SHP77 treated with DMSO at 0.1 percent for 48 hours (cell line): ENCODE measurements around the gene UBAC1.

Experiments used
- DNase-seq: peaks from one replicate; lab custom pipeline; 2025; lab: John Stamatoyannopoulos, UW

The UBAC1 gene

DNA sequence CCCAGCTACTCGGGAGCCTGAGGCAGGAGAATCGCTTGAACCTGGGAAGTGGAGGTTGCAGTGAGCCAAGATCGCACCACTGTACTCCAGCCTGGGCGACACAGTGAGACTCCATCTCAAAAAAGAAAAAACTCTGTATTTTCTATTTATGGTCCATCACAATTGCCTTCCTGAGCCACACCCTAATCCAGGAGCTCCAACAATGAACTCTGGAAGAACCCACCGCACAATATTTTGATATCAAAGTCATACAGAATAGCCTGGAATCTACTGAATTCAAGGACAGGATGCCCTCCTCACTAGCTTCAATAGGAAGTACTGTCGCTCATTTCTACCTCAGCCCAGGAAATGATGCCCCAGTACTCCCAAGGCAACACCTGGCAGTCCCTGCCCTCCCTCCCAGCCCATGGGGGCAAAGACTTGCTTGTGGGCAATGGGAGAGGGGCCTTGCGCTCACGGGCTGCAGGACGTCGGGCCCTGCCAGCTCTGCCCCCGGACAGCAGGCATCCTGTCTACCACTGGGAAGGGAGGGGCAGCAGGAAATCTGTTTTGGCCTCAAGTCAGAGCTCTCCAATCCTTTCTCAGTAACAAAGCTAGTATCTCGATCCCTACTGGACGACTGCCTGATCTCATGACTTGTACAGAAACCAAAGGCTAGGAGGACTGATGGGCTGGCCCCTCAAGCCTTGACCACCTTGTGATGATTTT is 19.7 kb downstream of the UBAC1 start:
- DNase-seq: no peak

DNA sequence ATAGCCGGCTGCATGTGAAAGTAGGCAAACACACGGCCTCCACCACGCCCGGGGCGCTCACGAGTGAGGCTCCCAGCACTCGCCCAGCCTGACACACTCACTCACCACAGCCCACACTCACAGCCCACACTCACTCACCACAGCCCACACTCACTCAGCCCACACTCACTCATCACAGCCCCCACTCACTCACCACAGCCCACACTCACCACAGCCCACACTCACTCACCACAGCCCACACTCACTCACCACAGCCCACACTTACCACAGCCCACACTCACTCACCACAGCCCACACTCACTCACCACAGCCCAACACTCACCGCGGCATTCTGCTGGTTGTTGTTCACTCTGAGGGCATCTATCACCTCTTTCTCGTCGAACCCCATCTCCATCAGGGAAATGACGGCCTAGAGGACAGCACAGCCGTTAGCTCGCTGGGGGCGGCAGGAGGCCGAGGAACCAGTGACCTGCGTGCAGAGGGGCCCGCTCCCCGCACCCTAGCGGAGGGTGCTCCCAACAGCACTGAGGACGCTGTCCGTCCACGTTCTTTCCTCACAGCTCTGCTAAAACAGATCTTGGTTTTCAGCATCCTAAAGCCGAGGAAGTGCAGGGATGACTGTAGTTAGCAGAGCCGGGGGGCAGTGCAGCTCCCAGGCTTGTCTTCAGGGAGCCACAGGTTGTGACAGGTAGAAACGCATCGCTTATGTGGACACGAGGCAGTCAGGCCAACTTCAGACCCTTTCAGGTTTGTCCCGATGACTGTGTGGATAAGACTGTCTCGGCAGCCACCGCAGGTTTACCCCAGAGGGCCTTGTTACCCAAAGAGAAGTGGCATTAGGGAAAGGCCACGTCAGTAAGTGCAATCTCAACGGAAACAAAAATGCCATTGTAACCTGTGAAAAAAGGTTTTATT is 21.6 kb downstream of the UBAC1 start:
- DNase-seq: no peak

DNA sequence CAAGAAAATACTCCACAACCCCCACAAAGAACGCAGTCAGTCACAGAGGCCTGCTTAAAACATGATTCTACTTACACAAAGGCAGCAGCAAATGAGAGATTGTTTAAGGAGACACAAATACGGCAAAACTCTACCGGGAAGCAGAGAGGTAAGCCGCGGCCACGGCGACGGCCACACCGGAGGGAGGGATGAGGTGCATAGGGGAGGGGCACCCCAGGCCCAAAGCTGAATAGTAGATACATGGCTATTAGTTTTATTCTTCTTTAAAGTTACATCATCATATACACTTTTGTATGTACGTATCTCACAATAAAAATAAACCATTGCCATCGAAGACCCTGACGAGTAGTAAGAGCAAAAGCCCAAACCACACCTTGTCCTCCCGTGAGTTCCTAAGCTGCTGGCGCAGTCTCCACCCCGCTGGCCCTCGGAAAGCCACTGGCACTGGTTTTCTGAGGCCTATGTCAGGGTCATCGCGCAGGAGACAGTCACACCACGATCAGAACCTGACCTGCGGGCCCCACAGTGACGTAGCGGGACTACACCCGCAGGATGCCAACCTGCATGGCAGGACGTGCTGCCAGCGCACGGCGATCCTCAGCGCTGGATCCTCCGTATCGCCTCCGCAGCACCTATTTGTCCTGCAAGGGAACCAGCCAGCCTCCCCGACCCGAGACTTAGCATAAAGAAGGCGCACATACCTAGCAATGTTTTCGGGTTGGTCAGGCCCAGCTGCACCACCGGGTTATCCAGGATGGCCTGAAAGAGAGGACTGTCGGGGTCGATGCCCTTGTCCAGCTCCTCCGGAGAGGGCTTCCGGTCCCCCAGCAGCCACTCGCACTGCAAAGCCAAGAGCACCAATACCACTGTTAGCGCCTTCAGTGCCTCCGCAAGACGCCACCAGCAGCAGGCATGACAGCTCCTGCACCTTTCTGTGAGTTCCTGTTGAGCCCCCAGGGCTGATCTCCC is 23.4 kb downstream of the UBAC1 start:
- no peak for DNase-seq

DNA sequence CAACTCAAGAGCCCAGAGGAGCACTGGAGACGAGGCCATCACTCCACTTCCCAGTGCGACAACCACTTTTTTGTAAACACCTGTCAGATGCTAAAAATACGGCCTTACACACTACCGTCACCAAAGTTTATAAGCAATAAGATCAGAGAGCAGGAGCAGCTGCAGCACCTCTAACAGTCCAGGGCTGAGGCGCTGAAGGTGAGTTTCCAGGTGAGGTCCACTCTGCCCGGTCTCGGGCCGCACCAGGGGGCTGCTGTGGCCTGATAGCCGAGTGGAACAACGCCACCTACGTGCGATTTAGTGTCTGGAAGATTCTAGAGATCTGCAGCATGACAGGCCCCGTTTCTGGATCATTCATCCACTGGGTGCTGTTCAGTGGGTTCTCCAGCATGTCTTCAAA is 28.1 kb downstream of the UBAC1 start:
- no peak for DNase-seq

DNA sequence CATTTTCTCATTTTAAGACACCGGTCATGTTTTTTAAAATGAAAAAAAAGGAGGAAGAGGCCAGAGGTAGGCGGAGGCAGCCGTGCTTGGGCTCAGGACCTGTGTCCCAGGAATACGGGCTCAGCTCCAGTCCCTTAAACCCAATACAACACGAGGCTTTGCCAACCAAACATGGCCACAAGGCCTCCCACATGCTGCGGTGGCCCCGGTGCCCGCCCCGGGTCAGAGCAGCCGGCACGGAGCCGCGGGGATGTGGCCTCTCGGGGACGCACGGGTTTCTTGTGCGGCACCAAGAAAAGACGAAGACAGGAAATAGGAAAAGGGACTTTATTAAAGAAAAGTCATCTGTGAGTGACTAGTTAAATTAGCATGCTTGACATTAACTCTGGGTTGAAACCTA is 28.5 kb downstream of the UBAC1 start:
- no peak for DNase-seq

DNA sequence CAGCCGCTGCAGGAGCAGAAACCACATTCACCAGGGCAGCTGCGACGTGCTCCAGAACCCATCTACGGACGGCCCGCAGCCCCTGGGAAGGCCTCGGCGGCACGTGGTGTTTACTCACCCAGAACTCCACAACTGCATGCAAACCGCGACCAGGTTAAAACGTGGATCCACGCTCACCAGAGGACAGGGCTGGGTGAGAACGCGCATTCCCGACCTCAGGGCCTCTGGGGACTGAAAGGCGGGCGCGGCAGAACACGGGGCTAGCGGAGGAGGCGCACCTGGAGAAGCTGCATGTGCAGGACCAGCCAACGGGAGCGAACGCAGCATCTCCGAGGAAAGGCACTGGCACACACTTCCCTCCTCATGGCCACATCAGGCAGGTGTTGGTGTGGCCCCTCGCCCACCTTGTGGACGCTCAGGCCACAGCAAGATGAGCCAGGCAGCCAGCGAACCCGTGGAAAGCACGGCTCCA is 29.8 kb downstream of the UBAC1 start:
- DNase-seq: no peak

DNA sequence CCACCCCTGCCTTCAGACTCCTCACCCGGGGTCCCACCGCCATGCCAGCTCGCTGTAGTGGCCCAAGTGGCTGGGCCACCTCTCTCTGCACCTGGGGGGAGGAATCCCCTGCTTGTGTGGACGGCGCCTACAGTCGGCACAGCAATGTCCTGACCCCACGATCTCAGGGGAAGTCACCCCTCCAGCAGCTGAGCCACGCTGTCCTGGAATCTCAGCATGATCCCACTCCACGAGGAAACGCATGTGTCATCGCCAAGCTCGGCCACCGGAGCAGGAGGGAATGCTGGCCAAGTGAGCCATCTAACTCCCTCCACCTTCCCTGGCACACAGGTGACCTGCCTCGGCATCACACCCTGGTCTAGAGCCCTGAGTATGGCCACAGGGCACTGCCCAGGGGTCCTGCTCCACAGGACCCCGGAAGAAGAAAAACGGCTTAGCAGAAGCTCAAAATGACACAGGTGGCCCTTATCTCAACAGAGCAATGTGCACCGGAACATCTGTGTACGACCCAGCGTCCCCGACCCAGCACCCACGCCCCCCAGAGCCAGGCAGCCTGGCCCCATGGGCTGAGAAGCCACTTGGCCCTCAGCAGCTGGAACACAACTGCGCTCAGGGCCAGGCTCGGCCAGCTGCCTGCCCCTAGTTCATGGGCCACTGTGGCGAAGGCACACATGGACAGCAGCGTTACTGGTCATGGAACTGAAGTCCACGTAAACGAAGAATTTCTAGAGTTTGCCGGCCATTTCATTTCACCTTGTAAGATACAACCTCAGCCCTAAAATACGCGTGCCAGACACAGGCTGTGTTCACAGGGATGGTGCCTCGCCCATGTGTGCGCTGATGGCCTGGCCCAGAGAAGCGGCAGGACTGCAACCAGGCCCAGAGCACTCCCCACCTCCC is 30.5 kb downstream of the UBAC1 start:
- DNase-seq: no peak

DNA sequence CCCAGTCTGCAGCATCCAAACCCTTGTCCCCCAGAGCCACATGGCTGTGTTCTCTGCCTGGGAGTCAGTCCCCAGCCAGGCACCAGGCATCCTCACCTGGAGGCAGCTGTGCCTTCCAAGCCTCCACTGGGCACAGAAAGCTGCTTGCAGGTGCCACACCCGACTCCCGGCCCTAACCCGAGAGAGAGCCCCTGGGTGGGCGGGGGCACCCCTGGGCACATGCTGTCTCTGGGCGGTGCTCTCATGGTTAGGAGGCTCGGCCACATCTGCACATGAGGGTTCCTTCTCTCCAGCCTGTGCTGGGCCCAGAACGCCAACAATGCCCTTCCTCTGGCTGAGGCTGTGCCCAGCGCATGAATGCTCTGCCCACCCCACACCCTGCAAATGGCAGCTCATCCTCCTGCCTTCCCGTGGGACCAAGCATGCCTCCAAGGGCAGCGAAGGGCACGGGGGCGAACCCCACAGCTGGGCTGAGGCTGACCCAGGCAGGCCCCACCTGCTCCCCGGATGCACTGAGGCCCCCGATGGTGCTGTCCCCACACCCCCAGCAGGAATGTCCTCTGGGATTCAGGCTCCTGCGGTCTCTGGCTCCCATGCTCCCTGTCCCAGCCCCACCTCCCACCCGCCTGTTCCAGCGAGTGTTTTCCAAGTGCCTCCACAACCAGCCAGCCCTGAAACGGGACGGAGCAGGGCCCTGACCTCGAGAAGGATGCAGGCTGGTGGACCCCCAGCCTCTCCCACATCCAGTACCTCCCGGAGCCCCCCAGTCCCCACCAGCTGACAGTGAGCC is 31.3 kb downstream of the UBAC1 start:
- no peak for DNase-seq

DNA sequence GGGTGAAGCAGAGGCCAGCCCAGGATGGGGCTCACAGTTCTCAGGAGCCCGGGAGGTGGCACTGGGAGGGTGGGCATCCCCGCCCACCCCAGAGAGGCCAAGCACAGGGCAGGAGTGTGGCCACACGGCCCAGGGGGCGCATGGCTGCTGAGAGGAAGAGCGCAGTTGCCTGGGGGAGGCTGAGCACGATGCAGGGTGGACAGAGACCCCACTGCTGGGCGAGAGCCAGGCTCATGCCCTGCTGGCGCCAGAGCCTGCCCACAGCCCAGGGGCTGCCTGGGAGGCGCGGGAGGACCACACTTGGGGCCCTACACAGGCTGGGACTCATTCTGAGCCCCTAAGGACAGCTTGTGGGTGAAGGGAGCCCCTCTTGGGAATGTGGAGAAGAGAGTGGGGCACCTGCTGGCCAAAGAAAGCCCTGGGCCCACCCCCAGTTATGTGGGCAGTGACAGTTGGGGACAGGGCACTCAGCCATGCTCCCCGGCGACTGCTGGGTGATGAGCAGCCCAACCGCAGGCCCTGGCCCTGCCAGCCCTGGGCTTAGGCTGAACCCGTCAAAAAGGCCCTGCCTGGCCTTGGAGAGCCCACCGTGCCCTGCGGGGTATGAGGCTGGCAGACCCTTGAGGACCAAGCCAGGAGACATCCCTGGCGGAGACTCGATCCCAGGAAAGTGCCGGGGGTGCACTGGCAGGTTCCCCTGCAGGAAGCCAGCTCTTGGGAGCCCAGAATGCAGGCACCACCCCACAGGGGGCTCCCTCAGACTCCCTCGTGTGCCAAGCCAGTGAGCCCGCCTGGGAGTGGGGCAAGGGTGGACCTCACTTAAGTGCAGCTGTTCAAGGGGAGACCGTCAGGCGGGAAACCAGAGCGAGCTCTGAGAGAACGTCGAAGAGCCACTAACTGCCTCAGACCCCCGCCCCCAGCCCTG is 32.2 kb downstream of the UBAC1 start:
- DNase-seq: no peak

DNA sequence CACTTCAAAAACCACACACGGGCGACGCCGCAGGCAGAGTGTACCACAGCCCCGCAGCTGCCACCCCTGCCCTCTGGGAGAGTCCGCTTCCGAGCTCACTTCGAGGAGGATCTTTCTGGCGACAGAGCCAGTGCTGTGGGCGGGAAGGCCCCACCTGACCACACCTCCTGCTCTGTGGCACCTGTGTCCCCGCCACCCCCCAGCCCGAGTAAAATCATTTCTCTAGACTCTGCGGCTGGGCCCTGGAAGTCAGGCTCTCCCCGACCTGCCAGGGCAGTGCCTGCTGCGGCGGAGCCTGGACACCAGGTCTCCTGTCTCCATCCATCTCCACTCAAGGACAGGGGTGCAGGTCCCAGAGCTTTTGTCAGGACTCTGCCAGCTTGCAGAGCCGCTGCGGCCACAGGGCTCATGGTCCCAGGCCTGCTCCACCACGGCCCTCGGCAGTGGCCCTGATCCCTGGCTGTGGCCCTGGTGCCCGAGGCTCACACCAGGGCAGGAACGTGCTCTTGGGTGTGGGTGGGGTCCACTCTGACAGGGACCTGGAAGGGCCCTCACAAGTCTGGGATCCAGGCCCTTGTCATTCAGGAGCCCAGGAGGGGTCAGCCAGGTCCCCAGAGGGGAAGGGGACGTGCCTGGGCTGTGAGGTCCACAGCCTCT is 33.0 kb downstream of the UBAC1 start:
- no peak for DNase-seq

DNA sequence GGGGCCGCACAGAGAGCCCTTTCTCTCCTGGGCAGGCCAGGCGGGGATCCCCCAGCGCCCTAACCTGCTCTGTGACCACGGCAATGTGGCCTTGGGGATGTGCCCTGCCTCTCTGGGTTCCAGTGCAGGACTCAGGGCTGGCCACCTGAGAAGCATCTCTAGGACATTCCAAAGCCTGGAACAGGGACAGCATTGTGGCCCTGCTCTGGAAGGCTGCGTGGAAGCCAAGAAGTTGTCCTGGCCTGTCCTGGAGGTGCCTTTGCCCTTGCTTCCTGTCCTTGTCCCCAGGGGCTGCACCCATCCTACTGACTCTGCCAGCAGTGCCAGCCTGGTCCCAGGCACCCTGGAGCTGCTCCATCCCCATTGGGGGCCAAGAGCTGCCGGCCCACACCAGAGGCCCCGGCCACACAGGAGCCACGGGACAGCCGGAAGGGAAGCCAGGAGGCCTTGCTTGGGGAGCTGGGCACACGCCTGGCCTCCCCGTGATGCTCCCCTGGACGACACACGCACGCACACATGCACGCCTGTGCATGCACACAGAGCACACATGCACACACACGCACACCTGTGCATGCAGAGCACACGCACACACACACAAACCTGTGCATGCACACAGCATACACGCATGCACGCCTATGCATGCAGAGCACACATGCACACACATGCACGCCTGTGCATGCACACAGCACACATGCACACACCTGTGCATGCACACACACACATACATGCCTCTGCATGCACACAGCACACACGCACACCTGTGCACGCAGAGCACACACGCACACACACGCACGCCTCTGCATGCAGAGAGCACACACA is 33.8 kb downstream of the UBAC1 start:
- no peak for DNase-seq

DNA sequence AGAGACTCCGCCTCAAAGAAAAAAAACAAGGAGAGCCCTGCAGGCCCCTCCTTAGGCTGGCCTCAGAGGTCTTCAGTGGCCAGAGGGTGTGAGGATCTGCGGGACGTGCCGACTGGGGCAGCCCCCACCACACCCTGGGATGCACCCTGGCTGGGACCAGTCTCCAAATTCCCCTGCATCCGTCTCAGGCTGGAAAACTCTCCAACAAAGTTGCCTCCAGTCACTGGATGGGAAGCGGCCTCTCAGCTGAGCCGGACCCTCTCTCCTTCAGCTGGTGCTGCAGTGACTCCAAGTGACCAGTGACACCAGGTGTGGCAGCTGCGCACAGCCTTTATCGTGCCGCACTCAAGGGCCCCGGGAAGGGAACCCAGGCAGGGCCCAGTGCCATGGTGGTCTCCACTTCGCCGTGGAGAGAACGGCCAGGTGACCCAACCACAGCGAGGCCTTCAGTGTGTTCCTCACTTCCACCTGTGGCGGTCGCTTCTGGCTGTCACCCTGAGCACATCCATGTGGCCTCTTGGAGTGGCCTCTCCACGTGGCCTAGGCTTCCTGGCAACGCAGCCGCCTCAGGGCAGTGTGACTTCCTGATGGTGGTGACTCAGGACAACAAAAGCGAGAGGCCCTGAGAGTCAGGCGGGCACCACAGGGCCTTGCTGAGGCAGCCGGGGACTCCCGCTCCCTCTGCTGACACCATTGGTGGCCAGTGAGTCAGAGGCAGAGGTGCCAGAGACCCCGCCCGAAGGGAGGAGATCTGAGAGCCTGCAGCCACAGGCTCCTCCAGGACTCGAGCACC is 34.6 kb downstream of the UBAC1 start:
- no peak for DNase-seq

DNA sequence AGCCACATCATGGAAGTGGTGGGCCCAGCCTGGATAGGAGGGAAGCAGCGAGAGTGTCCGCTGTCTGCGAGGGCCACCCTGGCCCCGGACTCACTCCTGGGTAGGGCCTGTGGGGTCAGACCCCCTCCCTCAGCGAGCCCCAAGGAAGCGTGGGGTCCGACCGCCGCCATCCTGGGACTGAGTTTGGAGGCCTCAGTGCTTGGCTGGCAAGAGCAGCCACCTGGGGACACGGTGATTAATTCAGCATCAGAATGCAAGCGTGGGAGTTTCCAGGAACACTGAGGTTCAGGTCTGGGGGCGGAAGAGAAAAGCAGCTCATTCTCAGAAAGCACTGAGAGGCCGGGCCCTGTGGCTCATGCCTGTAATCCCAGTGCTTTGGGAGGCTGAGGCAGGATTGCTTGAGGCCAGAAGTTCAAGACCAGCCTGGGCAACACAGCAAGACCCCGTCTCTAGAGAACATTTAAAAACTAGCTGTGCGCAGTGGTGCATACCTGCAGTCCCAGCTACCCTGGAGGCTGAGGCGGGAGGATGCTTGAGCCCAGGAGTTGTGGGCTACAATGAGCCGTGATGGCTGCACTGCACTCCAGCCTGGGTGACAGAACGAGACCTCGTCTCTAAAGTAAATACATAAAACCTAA is 35.6 kb downstream of the UBAC1 start:
- DNase-seq: no peak

DNA sequence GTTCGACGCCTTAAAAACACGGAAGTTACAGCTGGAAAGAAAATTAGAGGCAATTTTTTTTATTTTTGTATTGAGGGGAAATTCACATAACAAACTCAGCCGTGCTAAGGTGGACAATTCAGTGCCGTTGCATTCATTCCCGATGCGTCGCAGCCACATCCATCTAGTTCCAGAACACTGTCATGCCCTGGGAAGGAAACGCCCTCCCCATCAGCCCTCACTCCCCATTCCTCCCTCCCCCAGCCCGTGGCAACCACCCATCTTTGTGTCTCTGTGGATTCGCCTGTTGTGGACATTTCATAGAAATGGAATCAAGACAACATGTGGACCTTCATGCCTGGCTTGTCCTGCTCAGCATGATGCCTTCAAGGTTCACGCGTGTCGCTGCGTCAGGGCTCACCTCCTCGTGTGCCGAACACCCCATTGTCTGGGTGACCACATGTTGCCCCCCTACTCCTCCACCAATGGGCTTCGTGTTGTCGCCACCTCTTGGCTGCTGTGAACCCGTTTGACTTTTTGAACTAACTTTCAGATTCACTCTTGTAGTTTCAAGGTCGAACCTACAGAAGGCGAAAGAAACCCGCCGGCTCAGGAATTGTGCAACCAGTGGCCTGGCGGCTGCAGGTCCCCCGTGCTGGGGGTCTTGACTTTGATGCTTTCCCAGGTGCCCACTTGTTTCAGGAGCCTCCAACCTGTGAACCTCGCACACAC is 36.4 kb downstream of the UBAC1 start:
- DNase-seq: no peak

DNA sequence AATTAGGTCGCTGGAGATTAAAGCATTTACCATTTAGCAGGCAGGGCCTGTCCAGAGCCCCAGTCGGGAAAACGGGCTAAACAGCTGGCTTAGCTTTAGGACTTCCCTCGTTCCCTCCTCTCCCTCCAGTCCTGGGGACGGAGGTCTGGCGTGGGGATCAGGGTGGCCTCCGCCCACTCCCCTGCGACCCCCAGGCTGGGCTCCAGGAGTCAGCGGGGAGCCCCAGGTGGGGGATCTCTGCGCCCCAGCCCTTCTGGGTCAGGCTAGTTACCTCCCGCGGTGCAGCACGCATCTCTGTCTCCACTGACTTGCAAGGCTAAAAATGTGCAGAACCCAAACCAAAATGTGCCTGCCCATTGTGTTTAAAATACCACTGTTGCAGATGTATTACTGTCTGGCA is 37.7 kb downstream of the UBAC1 start:
- DNase-seq: no peak
